Spinal cord (tissue), 10 donors: ENCODE results near the gene ZBTB16. TPM values are rescaled to one million over a fixed set of nuclear protein-coding genes. Genes with fewer than 3 reads are reported as not detected.

Source experiments
- DNase-seq, 6 donors: peaks; one replicate each; pipeline versions ENCODE4 v3.0.0 to v3.0.0-alpha.2; 2013 to 2015; ENCODE audit warnings: low spot score in 6 of 6, low read depth in 4 of 6
- H3K27ac ChIP-seq: one replicate; pipeline ENCODE4 v1.5.1; 2013; ENCODE audit warnings: low read depth, low read length, control low read depth
- H3K27me3 ChIP-seq: one replicate; pipeline ENCODE4 v1.6.1; 2013; ENCODE audit warnings: low read length; ENCODE audit not compliant: control insufficient read depth, insufficient read depth
- H3K36me3 ChIP-seq: one replicate; pipeline ENCODE4 v1.6.1; 2013; ENCODE audit warnings: low read length; ENCODE audit not compliant: control insufficient read depth, insufficient read depth
- H3K4me1 ChIP-seq: one replicate; pipeline ENCODE4 v1.6.1; 2013; ENCODE audit warnings: low read length; ENCODE audit not compliant: control insufficient read depth, insufficient read depth
- H3K4me3 ChIP-seq: one replicate; pipeline ENCODE4 v1.5.1; 2013; ENCODE audit warnings: low read depth, low read length, control low read depth
- H3K9me3 ChIP-seq: one replicate; pipeline ENCODE4 v1.6.1; 2013; ENCODE audit warnings: low read length; ENCODE audit not compliant: control insufficient read depth, insufficient read depth
- WGBS: methylation state at CpG from one replicate; pipeline ENCODE4 v1.1.5; 2013; ENCODE audit warnings: missing lambda C conversion rate; ENCODE audit not compliant: insufficient coverage; 5-methylcytosine and 5-hydroxymethylcytosine counted together
- polyA plus RNA-seq, 2 donors: library from polyadenylated mRNA; unstranded; fragments of 120-200 nt; gene quantifications; one replicate each; pipeline ENCODE4 v1.2.1, GENCODE V29; 2013; ENCODE audit not compliant: insufficient read length in 2 of 2
- total RNA-seq, 2 donors: library from RNA; depleted of rRNA in 1 of 2; stranded (reverse); fragments of 120-200 nt in 1 of 2; fragments of >200 nt in 1 of 2; gene quantifications; one replicate each; pipeline versions ENCODE4 v1.2.3 to v1.2.4, GENCODE V29; 2013 to 2014
- donor health status: healthy.

The ZBTB16 gene
- total and polyA plus RNA-seq, 4 donors: 4.5 to 17.9 (median 9.2) TPM

GRCh38 chr11:114121138-114121537 is 61.6 kb downstream of the ZBTB16 start:
- no peaks in the 10 kb centered on the region for H3K4me1 ChIP-seq
- H3K36me3 ChIP-seq: no peaks in the 10 kb centered on the region
- no peaks in the 10 kb centered on the region for H3K9me3 ChIP-seq
- peaks cover 2% of the 10 kb centered on the region for H3K27me3 ChIP-seq
- DNase-seq: no peak
- H3K27ac ChIP-seq: no peak overlapping the region
- WGBS: 100% methylated on average over 2 of the region's 6 CpGs
- H3K4me3 ChIP-seq: no peak overlapping the region

- peak in 1 of 6 donors; percentile 74 for DNase-seq
- Histone ChIP-seq H3K36me3 (no peaks in the 10 kb centered on the region), H3K27me3 (no peaks in the 10 kb centered on the region), H3K27ac (no peak overlapping the region), H3K4me3 (no peak overlapping the region), H3K4me1 (no peaks in the 10 kb centered on the region), H3K9me3 (no peaks in the 10 kb centered on the region)
- 66% methylated on average over 3 of the region's 6 CpGs for WGBS
Observed at GRCh38 chr11:114121804-114122504, 62.4 kb downstream of the ZBTB16 start.

- no peaks in the 10 kb centered on the region for H3K27me3 ChIP-seq
- no peak for DNase-seq
- H3K36me3 ChIP-seq: no peaks in the 10 kb centered on the region
- H3K9me3 ChIP-seq: no peaks in the 10 kb centered on the region
- no peak overlapping the region for H3K4me3 ChIP-seq
- WGBS: 83% methylated on average over 3 of the region's 4 CpGs
- H3K27ac ChIP-seq: no peak overlapping the region
- no peaks in the 10 kb centered on the region for H3K4me1 ChIP-seq
Observed at GRCh38 chr11:114122686-114123085, 63.2 kb downstream of the ZBTB16 start.

- H3K27me3 ChIP-seq: no peaks in the 10 kb centered on the region
- no peak overlapping the region for H3K4me3 ChIP-seq
- no peak for DNase-seq
- no peak overlapping the region for H3K27ac ChIP-seq
- no CpG with 5 or more reads among the region's 11 CpGs for WGBS
- H3K4me1 ChIP-seq: peaks cover 2% of the 10 kb centered on the region
- H3K36me3 ChIP-seq: no peaks in the 10 kb centered on the region
- no peaks in the 10 kb centered on the region for H3K9me3 ChIP-seq
Observed at GRCh38 chr11:114123692-114124330, 64.3 kb downstream of the ZBTB16 start.

GRCh38 chr11:114124601-114125144 is 65.2 kb downstream of the ZBTB16 start:
- DNase-seq: no peak
- H3K27ac ChIP-seq: no peak overlapping the region
- 84% methylated on average over 3 of the region's 5 CpGs for WGBS

GRCh38 chr11:114125531-114125930 is 66.0 kb downstream of the ZBTB16 start:
- Histone ChIP-seq H3K36me3 (no peaks in the 10 kb centered on the region), H3K9me3 (no peaks in the 10 kb centered on the region), H3K27ac (no peak overlapping the region), H3K4me1 (peaks cover 13% of the 10 kb centered on the region), H3K4me3 (no peak overlapping the region), H3K27me3 (no peaks in the 10 kb centered on the region)
- WGBS: 80% methylated on average over 2 of the region's 7 CpGs
- no peak for DNase-seq

More at GRCh38 chr11:114124601-114125144, 65.2 kb downstream of the ZBTB16 start:
- Histone ChIP-seq H3K36me3 (no peaks in the 10 kb centered on the region), H3K4me3 (no peak overlapping the region), H3K4me1 (peaks cover 9% of the 10 kb centered on the region), H3K27me3 (no peaks in the 10 kb centered on the region), H3K9me3 (no peaks in the 10 kb centered on the region)

- no CpG with 5 or more reads among the region's 2 CpGs for WGBS
- Histone ChIP-seq H3K4me1 (peaks cover 13% of the 10 kb centered on the region), H3K27ac (no peak overlapping the region), H3K36me3 (no peaks in the 10 kb centered on the region), H3K27me3 (no peaks in the 10 kb centered on the region), H3K9me3 (no peaks in the 10 kb centered on the region), H3K4me3 (no peak overlapping the region)
- DNase-seq: no peak
Observed at GRCh38 chr11:114125959-114126358, 66.4 kb downstream of the ZBTB16 start.

GRCh38 chr11:114128399-114128798 is 68.9 kb downstream of the ZBTB16 start:
- Histone ChIP-seq H3K36me3 (no peaks in the 10 kb centered on the region), H3K4me1 (peaks cover 16% of the 10 kb centered on the region), H3K4me3 (no peak overlapping the region), H3K27ac (no peak overlapping the region), H3K27me3 (no peaks in the 10 kb centered on the region), H3K9me3 (no peaks in the 10 kb centered on the region)
- no peak for DNase-seq
- WGBS: 90% methylated on average over 3 of the region's 5 CpGs

GRCh38 chr11:114129142-114129541 is 69.6 kb downstream of the ZBTB16 start:
- H3K27me3 ChIP-seq: no peaks in the 10 kb centered on the region
- no peak overlapping the region for H3K27ac ChIP-seq
- no peaks in the 10 kb centered on the region for H3K36me3 ChIP-seq
- H3K4me3 ChIP-seq: no peak overlapping the region
- peak in 1 of 6 donors; percentile 53 for DNase-seq
- no peaks in the 10 kb centered on the region for H3K9me3 ChIP-seq
- WGBS: 74% methylated on average over 4 of the region's 9 CpGs
- peaks cover 21% of the 10 kb centered on the region for H3K4me1 ChIP-seq

GRCh38 chr11:114129699-114130098 is 70.2 kb downstream of the ZBTB16 start:
- Histone ChIP-seq H3K9me3 (no peaks in the 10 kb centered on the region), H3K36me3 (no peaks in the 10 kb centered on the region)

More at GRCh38 chr11:114129699-114130098, 70.2 kb downstream of the ZBTB16 start:
- Histone ChIP-seq H3K27ac (no peak overlapping the region), H3K27me3 (no peaks in the 10 kb centered on the region), H3K4me3 (no peak overlapping the region), H3K4me1 (peaks cover 21% of the 10 kb centered on the region)
- 91% methylated on average over 4 of the region's 8 CpGs for WGBS
- DNase-seq: peak in 1 of 6 donors; percentile 54
